Hepatocyte (in vitro differentiated cells): ENCODE results near the gene MITF.

Source experiments
- CTCF ChIP-seq: fragments of 200-600 bp; sonication (generic); IDR thresholded peaks from 2 replicates; pipeline ENCODE4 v1.5.1; 2016; ENCODE audit warnings: antibody characterized with exemption, mild to moderate bottlenecking; ENCODE audit not compliant: poor library complexity
- EZH2 ChIP-seq: fragments of 200-600 bp; sonication (generic); IDR thresholded peaks from 2 replicates; pipeline ENCODE4 v1.6.1; 2016; ENCODE audit warnings: antibody characterized with exemption, mild to moderate bottlenecking, borderline replicate concordance
- EZH2phosphoT487 ChIP-seq: fragments of 200-600 bp; sonication (generic); IDR thresholded peaks from one replicate; pipeline ENCODE4 v1.6.1; 2018; ENCODE audit warnings: antibody characterized with exemption, mild to moderate bottlenecking, low read depth, moderate library complexity; ENCODE audit not compliant: unreplicated experiment, severe bottlenecking

- TF ChIP-seq EZH2phosphoT487 (no peak), CTCF (no peak), EZH2 (no peak)
Measured at GRCh38 chr3:69853027-69853426, 113.8 kb downstream of the MITF start.
